GM23338 (cell line): ENCODE results near the gene NKX2-4.

ENCODE experiments used
- CTCF ChIP-seq, 2 experiments: fragments of 200-600 bp in 1 of 2; sonication (generic) in 1 of 2; conservative IDR thresholded peaks; 2 replicates each; pipeline versions ENCODE4 v1.5.1 to v1.6.1; 2016 to 2017; ENCODE audit warnings: antibody characterized with exemption in 2 of 2, low read depth in 2 of 2, mild to moderate bottlenecking in 2 of 2, moderate library complexity in 1 of 2
- NANOG ChIP-seq: IDR thresholded peaks from 2 replicates; pipeline ENCODE4 v1.6.1; 2016; ENCODE audit warnings: antibody characterized with exemption, borderline replicate concordance

GRCh38 chr20:21386111-21386510 is 11.2 kb downstream of the NKX2-4 start:
- TF ChIP-seq CTCF (conservative IDR thresholded peaks at IDR 0.05; ENCODE audit: low read depth in 2 of 2) (no peak), NANOG (no peak)
